GM23248 (cell line): ENCODE results near the gene DPP6. TPM values are rescaled to one million over a fixed set of nuclear protein-coding genes. Genes with fewer than 3 reads are reported as not detected.

Experiments used
- DNase-seq: peaks from one replicate; pipeline ENCODE4 v3.0.0-alpha.2; 2015
- H2AFZ ChIP-seq: fragments of 200-600 bp; sonication (generic); 2 replicates; pipeline ENCODE4 v1.6.1; 2016; ENCODE audit warnings: antibody characterized with exemption
- H3F3A ChIP-seq: fragments of 200-600 bp; sonication (generic); 2 replicates; pipeline ENCODE4 v1.6.1; 2016; ENCODE audit warnings: mild to moderate bottlenecking, antibody characterized with exemption, mixed run types; ENCODE audit not compliant: insufficient read depth
- H3K27ac ChIP-seq: fragments of 200-600 bp; sonication (generic); 2 replicates; pipeline ENCODE4 v1.5.1; 2016; ENCODE audit warnings: mild to moderate bottlenecking
- H3K27me3 ChIP-seq: fragments of 200-600 bp; sonication (generic); replicated peaks from 2 replicates; pipeline ENCODE4 v1.6.1; 2016; ENCODE audit warnings: mild to moderate bottlenecking; ENCODE audit not compliant: insufficient read depth
- H3K36me3 ChIP-seq: fragments of 200-600 bp; sonication (generic); 2 replicates; pipeline ENCODE4 v1.6.1; 2016; ENCODE audit warnings: low read depth, mild to moderate bottlenecking
- H3K4me1 ChIP-seq: fragments of 200-600 bp; sonication (generic); 2 replicates; pipeline ENCODE4 v1.6.1; 2016; ENCODE audit warnings: mild to moderate bottlenecking; ENCODE audit not compliant: insufficient read depth
- H3K4me2 ChIP-seq: fragments of 200-600 bp; sonication (generic); one replicate; pipeline ENCODE4 v1.6.1; 2016; ENCODE audit warnings: mild to moderate bottlenecking; ENCODE audit not compliant: unreplicated experiment
- H3K4me3 ChIP-seq: fragments of 200-600 bp; sonication (generic); 2 replicates; pipeline ENCODE4 v1.5.1; 2016; ENCODE audit warnings: mild to moderate bottlenecking
- H3K79me2 ChIP-seq: fragments of 200-600 bp; sonication (generic); 2 replicates; pipeline ENCODE4 v1.6.1; 2016; ENCODE audit warnings: mild to moderate bottlenecking; ENCODE audit not compliant: insufficient read depth
- H3K9ac ChIP-seq: fragments of 200-600 bp; sonication (generic); 2 replicates; pipeline ENCODE4 v1.6.1; 2016; ENCODE audit warnings: mild to moderate bottlenecking
- H3K9me2 ChIP-seq: fragments of 200-600 bp; sonication (generic); 2 replicates; pipeline ENCODE4 v1.6.1; 2016; ENCODE audit warnings: mixed run types, mild to moderate bottlenecking, moderate library complexity; ENCODE audit not compliant: insufficient read depth
- H3K9me3 ChIP-seq: fragments of 200-600 bp; sonication (generic); one replicate; pipeline ENCODE4 v1.6.1; 2017; ENCODE audit warnings: low read depth
- H4K20me1 ChIP-seq: fragments of 200-600 bp; sonication (generic); 2 replicates; pipeline ENCODE4 v1.6.0; 2016; ENCODE audit not compliant: insufficient read depth
- EZH2 ChIP-seq: fragments of 200-600 bp; sonication (generic); IDR thresholded peaks from 2 replicates; pipeline ENCODE4 v1.6.1; 2018; ENCODE audit warnings: antibody characterized with exemption, mild to moderate bottlenecking; ENCODE audit not compliant: insufficient read depth, poor library complexity, severe bottlenecking
- EZH2phosphoT487 ChIP-seq: fragments of 200-600 bp; sonication (generic); IDR thresholded peaks from 2 replicates; pipeline ENCODE4 v1.6.1; 2018; ENCODE audit warnings: antibody characterized with exemption, moderate library complexity, mild to moderate bottlenecking, low read depth; ENCODE audit not compliant: insufficient read depth
- WGBS, 2 experiments: methylation state at CpG; one replicate each; pipeline ENCODE4 v1.1.6; 2015 to 2017; ENCODE audit warnings: low lambda C conversion rate in 2 of 2, low coverage in 1 of 2; ENCODE audit errors: missing lambda C conversion rate in 2 of 2; 5-methylcytosine and 5-hydroxymethylcytosine counted together
- in situ Hi-C: fragments of 300-500 bp; cut with MboI; formaldehyde crosslinking; loops from 2 replicates; pipeline ENCODE4 v1.15.0; 2020
- polyA plus RNA-seq: library from polyadenylated mRNA; unstranded; fragments of >200 nt; fragmentation: Nextera tagmentation; extraction: Ambion mirVana; gene quantifications from 2 replicates; pipeline ENCODE4 v1.2.1, GENCODE V29; 2016
- total RNA-seq: library from RNA; depleted of rRNA; stranded (reverse); fragments of >200 nt; shearing (Covaris generic); gene quantifications from 2 replicates; pipeline ENCODE4 v1.2.3, GENCODE V29; 2014

Gene DPP6
- total and polyA plus RNA-seq, 2 experiments from 2014 or later, result not detected

DNA sequence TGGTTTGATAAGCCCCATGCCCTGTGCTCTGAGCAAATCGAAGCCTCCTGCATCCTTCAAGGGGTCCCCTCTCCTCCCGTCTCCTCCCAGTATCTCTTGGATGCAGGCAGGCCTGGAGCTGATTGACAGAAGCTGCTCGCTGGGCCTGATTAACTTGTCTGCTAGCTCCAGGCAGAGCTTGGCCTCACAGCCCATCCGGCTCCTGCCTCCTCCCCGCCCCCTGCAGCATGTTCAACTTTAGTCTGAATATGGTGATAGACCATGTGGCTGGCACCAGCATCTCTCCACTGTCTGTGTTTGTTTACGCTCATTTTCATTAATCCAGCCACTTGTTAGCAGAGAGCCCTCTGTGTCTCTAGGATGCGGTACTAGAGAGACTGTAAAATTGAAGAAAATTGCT is 432.2 kb downstream of the DPP6 start:
- TF ChIP-seq EZH2phosphoT487 (no peak), EZH2 (no peak)
- Histone ChIP-seq H3K27me3 (no peaks in the 10 kb centered on the region), H3K9me2 (no peaks in the 10 kb centered on the region), H3K4me1 (no peaks in the 10 kb centered on the region), H3F3A (no peaks in the 10 kb centered on the region), H3K4me2 (no peak overlapping the region), H3K9ac (no peak overlapping the region), H3K27ac (no peak overlapping the region), H3K36me3 (no peaks in the 10 kb centered on the region), H3K9me3 (no peaks in the 10 kb centered on the region), H3K4me3 (no peak overlapping the region), H3K79me2 (no peaks in the 10 kb centered on the region), H4K20me1 (no peaks in the 10 kb centered on the region), H2AFZ (no peak overlapping the region)
- 5% methylated on average over 7 of the region's 7 CpGs for WGBS, 2 experiments
- in situ Hi-C loops, result no loop called here
- no peak for DNase-seq

DNA sequence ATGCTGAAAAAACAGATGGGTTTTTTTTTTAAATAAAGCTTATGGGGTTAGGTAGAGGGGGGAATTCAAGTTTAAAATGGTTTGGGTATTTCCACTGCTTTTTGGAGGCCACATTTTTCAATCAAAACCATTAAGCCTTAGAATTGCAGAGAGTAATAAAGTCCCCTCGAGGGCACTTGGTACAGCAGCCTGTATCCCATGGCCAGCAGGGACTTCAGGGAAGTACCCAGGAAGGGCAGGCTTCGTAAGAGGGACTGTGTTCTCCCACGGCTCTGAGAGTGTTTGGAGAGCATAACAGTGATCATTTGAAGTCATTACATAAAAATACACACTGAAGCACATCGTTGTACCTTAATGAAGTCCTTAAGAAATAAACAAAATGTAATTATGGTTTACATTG is 432.7 kb downstream of the DPP6 start:
- Histone ChIP-seq H2AFZ (no peak overlapping the region), H4K20me1 (no peaks in the 10 kb centered on the region), H3K27me3 (no peaks in the 10 kb centered on the region), H3K36me3 (no peaks in the 10 kb centered on the region), H3K9me2 (no peaks in the 10 kb centered on the region), H3K4me1 (no peaks in the 10 kb centered on the region), H3F3A (no peaks in the 10 kb centered on the region), H3K4me3 (no peak overlapping the region), H3K79me2 (no peaks in the 10 kb centered on the region), H3K4me2 (no peak overlapping the region), H3K9ac (no peak overlapping the region), H3K27ac (no peak overlapping the region), H3K9me3 (no peaks in the 10 kb centered on the region)
- WGBS, 2 experiments, result 1 to 11% methylated on average over 4 of the region's 4 CpGs
- no peak for DNase-seq
- in situ Hi-C loops, result no loop called here
- TF ChIP-seq EZH2 (no peak), EZH2phosphoT487 (no peak)

DNA sequence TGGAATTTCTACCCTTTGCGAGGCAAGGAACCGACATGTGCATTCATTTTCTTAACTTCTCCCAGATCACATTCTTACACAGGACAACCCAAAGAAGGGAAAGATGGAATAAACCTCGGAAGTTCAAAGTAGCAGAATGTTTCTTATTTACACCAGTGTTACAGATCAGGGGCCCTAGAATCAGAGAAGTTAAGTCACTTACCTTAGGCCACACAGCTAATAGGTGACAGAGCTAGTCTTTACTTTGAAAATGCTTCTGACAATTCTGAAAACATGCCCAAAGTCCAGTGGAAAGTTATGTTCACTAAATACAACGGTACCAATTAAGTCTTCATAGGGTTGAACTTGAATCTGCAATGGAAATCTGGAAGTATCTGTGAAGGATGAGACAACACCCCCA is 437.7 kb downstream of the DPP6 start:
- Histone ChIP-seq H3K4me2 (no peak overlapping the region), H3F3A (no peaks in the 10 kb centered on the region), H3K36me3 (no peaks in the 10 kb centered on the region), H2AFZ (no peak overlapping the region), H3K9me2 (no peaks in the 10 kb centered on the region), H3K9me3 (no peaks in the 10 kb centered on the region), H3K79me2 (no peaks in the 10 kb centered on the region), H3K27me3 (no peaks in the 10 kb centered on the region), H3K4me3 (no peak overlapping the region), H3K4me1 (no peaks in the 10 kb centered on the region), H3K27ac (no peak overlapping the region), H4K20me1 (no peaks in the 10 kb centered on the region), H3K9ac (no peak overlapping the region)
- 27 to 29% methylated on average over 4 of the region's 4 CpGs for WGBS, 2 experiments
- DNase-seq, result no peak
- TF ChIP-seq EZH2phosphoT487, result no peak
- no peak for TF ChIP-seq EZH2
- in situ Hi-C loops, result no loop called here

- H3K9me2 ChIP-seq, result no peaks in the 10 kb centered on the region
- WGBS, 2 experiments, result 12 to 14% methylated on average over 5 of the region's 5 CpGs
- in situ Hi-C loops, result no loop called here
- no peak overlapping the region for H3K4me3 ChIP-seq
- no peak overlapping the region for H2AFZ ChIP-seq
- no peaks in the 10 kb centered on the region for H3K4me1 ChIP-seq
- DNase-seq, result no peak
- H3K79me2 ChIP-seq, result no peaks in the 10 kb centered on the region
- H3F3A ChIP-seq, result no peaks in the 10 kb centered on the region
- no peaks in the 10 kb centered on the region for H3K27me3 ChIP-seq
- no peak overlapping the region for H3K4me2 ChIP-seq
- no peak overlapping the region for H3K9ac ChIP-seq
- H4K20me1 ChIP-seq, result no peaks in the 10 kb centered on the region
- no peak overlapping the region for H3K27ac ChIP-seq
- H3K9me3 ChIP-seq, result no peaks in the 10 kb centered on the region
- TF ChIP-seq EZH2 (no peak), EZH2phosphoT487 (no peak)
- H3K36me3 ChIP-seq, result no peaks in the 10 kb centered on the region
Measured at GRCh38 chr7:154493594-154493993, 441.4 kb downstream of the DPP6 start.

- Histone ChIP-seq H3K4me1 (no peaks in the 10 kb centered on the region), H3F3A (no peaks in the 10 kb centered on the region), H3K27me3 (no peaks in the 10 kb centered on the region), H3K9me3 (no peaks in the 10 kb centered on the region), H2AFZ (no peak overlapping the region), H4K20me1 (no peaks in the 10 kb centered on the region), H3K4me2 (no peak overlapping the region), H3K36me3 (no peaks in the 10 kb centered on the region), H3K9me2 (no peaks in the 10 kb centered on the region), H3K27ac (no peak overlapping the region), H3K4me3 (no peak overlapping the region), H3K79me2 (no peaks in the 10 kb centered on the region), H3K9ac (no peak overlapping the region)
- in situ Hi-C loops, result no loop called here
- no peak for DNase-seq
- TF ChIP-seq EZH2, result no peak
- no peak for TF ChIP-seq EZH2phosphoT487
- 22 to 24% methylated on average over 4 of the region's 4 CpGs for WGBS, 2 experiments
Measured at GRCh38 chr7:154497751-154498150, 445.6 kb downstream of the DPP6 start.
